ENCODE data around the gene LFNG.

Gene LFNG

GRCh38 chr7:2519119-2519930, at the start of gene LFNG:
LFNG (plus strand) TSS chr7:2519774; CDS start chr7:2519862, 88 bp downstream.
- no peak for DNase-seq

- no peak for DNase-seq
These were observed 49.2 kb upstream of the LFNG start for GRCh38 chr7:2470204-2471021.

GRCh38 chr7:2471022-2471329, 48.6 kb upstream of the LFNG start:
- DNase-seq: no peak

GRCh38 chr7:2471396-2471795, 48.2 kb upstream of the LFNG start:
- DNase-seq: no peak

- DNase-seq: no peak
These were observed 46.8 kb upstream of the LFNG start for GRCh38 chr7:2472739-2473138.

GRCh38 chr7:2473496-2474180, 45.9 kb upstream of the LFNG start:
- DNase-seq: no peak

GRCh38 chr7:2474224-2474623, 45.4 kb upstream of the LFNG start:
- DNase-seq: no peak

GRCh38 chr7:2474813-2475677, 44.5 kb upstream of the LFNG start:
- DNase-seq: no peak

- no peak for DNase-seq
These were observed 43.9 kb upstream of the LFNG start for GRCh38 chr7:2475678-2476015.

- DNase-seq: no peak
These were observed 43.3 kb upstream of the LFNG start, which contains the start of gene GRIFIN for GRCh38 chr7:2476298-2476697. GRIFIN (minus strand) TSS chr7:2476398; CDS start chr7:2476383, 15 bp downstream.

GRCh38 chr7:2476776-2477446, 42.7 kb upstream of the LFNG start:
- no peak for DNase-seq

- no peak for DNase-seq
These were observed 41.9 kb upstream of the LFNG start for GRCh38 chr7:2477447-2478398.

- DNase-seq: no peak
These were observed 41.2 kb upstream of the LFNG start for GRCh38 chr7:2478399-2478785.

GRCh38 chr7:2478800-2479199, 40.8 kb upstream of the LFNG start:
- no peak for DNase-seq

GRCh38 chr7:2479276-2480069, 40.1 kb upstream of the LFNG start:
- DNase-seq: no peak

- DNase-seq: no peak
These were observed 39.5 kb upstream of the LFNG start for GRCh38 chr7:2480070-2480408.

- DNase-seq: no peak
These were observed 38.4 kb upstream of the LFNG start for GRCh38 chr7:2481195-2481594.

GRCh38 chr7:2482725-2483451, 36.7 kb upstream of the LFNG start:
- no peak for DNase-seq

GRCh38 chr7:2483494-2483893, 36.1 kb upstream of the LFNG start:
- no peak for DNase-seq

- DNase-seq: no peak
These were observed 34.7 kb upstream of the LFNG start for GRCh38 chr7:2484868-2485267.
